Neuron (in vitro differentiated cells): Measurements from ENCODE around the gene CERCAM.
"Not testable (repeated sequence)": the region's sequence is repeated elsewhere in the genome, so short reads cannot be mapped to it uniquely, and the experiment has no call there.

ENCODE experiments used
- H2AFZ ChIP-seq: one replicate; pipeline ENCODE4 v1.6.1; 2013; ENCODE audit warnings: low read depth, mild to moderate bottlenecking, inconsistent platforms, low read length, moderate library complexity
- H3K27me3 ChIP-seq: one replicate; pipeline ENCODE4 v1.6.1; 2013; ENCODE audit warnings: low read length; ENCODE audit not compliant: insufficient read depth
- H3K36me3 ChIP-seq: one replicate; pipeline ENCODE4 v1.6.1; 2013; ENCODE audit warnings: low read length; ENCODE audit not compliant: insufficient read depth
- H3K4me1 ChIP-seq: one replicate; pipeline ENCODE4 v1.6.1; 2013; ENCODE audit warnings: low read length; ENCODE audit not compliant: insufficient read depth
- H3K4me3 ChIP-seq: 2 replicates; pipeline ENCODE4 v1.5.1; 2013; ENCODE audit warnings: mild to moderate bottlenecking, low read length, moderate library complexity
- H3K9me3 ChIP-seq: one replicate; pipeline ENCODE4 v1.6.1; 2013; ENCODE audit warnings: low read length

Gene CERCAM

DNA sequence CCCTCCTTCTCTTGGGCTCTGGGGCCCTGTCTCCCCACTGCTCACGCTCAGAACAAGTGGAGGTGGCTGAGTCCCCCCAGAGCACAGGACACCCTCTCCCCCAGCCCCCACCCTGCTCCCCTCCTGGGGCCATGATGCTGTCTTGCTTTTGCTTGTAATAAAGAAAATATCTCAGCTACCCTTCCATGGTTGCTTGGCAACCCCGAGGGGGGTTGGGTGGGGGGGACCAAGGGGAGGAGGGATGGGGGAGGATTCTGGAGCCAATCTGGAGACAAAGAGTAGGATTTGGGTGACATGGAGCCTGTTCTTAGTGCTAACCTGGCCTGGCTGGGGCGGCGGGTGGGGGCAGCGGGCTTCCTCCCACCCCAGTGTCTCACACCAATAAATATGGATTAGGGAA, 16.1 kb upstream of the CERCAM start:
- H2AFZ ChIP-seq, result no peak overlapping the region

DNA sequence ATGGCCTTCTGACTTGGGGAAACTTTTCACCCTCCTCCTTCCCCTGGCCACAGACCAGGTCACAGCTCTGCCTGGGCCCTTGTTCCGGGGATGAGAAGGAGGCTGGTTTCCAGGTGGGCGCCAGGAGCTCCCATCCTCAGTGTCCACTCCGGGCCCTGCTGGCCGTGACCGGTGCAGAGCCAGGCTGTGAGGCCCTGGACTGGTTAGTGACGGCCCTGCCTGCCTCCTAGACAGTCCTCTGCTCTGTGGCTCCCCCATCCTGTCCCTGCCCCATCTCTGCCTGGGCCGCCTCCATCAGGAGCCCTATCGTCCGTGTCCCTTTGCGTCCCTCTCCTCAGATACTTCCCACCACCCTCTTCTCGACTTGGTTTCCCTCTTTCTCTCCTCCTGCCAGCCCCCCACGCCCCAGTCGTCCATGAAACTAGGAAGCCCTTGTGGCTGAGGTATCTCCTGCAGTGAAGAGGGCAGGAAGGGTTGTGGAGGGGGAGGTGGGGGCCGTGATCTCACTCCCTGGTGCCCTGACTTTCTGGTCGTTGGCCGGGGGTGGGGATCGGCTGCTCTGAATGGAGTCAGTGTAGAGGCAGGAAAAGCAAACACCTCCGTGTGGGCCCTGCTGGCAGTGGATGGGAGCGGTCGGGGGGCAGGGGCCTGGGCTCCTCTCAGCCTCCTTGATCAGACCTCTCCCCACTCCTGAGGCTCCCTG, 15.4 kb upstream of the CERCAM start:
- Histone ChIP-seq H3K4me3 (peak overlapping the region; percentile 28), H3K36me3 (no peaks in the 10 kb centered on the region), H3K4me1 (peaks cover 55% of the 10 kb centered on the region), H3K27me3 (no peaks in the 10 kb centered on the region), H3K9me3 (no peaks in the 10 kb centered on the region), H2AFZ (no peak overlapping the region)

More for the DNA sequence above, 16.1 kb upstream of the CERCAM start:
- H3K36me3 ChIP-seq, result no peaks in the 10 kb centered on the region
- peaks cover 48% of the 10 kb centered on the region for H3K4me1 ChIP-seq
- no peak overlapping the region for H3K4me3 ChIP-seq
- H3K9me3 ChIP-seq, result no peaks in the 10 kb centered on the region
- no peaks in the 10 kb centered on the region for H3K27me3 ChIP-seq

- Histone ChIP-seq H3K27me3 (no peaks in the 10 kb centered on the region), H2AFZ (no peak overlapping the region), H3K36me3 (no peaks in the 10 kb centered on the region), H3K4me3 (peak overlapping the region; percentile 15), H3K4me1 (peaks cover 57% of the 10 kb centered on the region), H3K9me3 (no peaks in the 10 kb centered on the region)
These were observed 14.9 kb upstream of the CERCAM start for GRCh38 chr9:128405780-128406171.

GRCh38 chr9:128406848-128407391, 13.7 kb upstream of the CERCAM start:
- Histone ChIP-seq H3K9me3 (no peaks in the 10 kb centered on the region), H3K4me1 (peaks cover 65% of the 10 kb centered on the region), H3K27me3 (no peaks in the 10 kb centered on the region), H2AFZ (no peak overlapping the region), H3K36me3 (no peaks in the 10 kb centered on the region), H3K4me3 (no peak overlapping the region)

- no peaks in the 10 kb centered on the region for H3K36me3 ChIP-seq
- no peak overlapping the region for H3K4me3 ChIP-seq
- no peaks in the 10 kb centered on the region for H3K27me3 ChIP-seq
- peaks cover 68% of the 10 kb centered on the region for H3K4me1 ChIP-seq
- H2AFZ ChIP-seq, result no peak overlapping the region
- no peaks in the 10 kb centered on the region for H3K9me3 ChIP-seq
These were observed 11.7 kb upstream of the CERCAM start for GRCh38 chr9:128408963-128409431.

GRCh38 chr9:128409450-128409849, 11.2 kb upstream of the CERCAM start:
- Histone ChIP-seq H3K4me1 (peaks cover 63% of the 10 kb centered on the region), H3K36me3 (no peaks in the 10 kb centered on the region), H2AFZ (no peak overlapping the region), H3K4me3 (no peak overlapping the region), H3K27me3 (no peaks in the 10 kb centered on the region), H3K9me3 (no peaks in the 10 kb centered on the region)

- Histone ChIP-seq H2AFZ (no peak overlapping the region), H3K4me3 (no peak overlapping the region), H3K9me3 (no peaks in the 10 kb centered on the region), H3K27me3 (no peaks in the 10 kb centered on the region), H3K36me3 (no peaks in the 10 kb centered on the region), H3K4me1 (peaks cover 61% of the 10 kb centered on the region)
These were observed 10.7 kb upstream of the CERCAM start for GRCh38 chr9:128409978-128410377.

DNA sequence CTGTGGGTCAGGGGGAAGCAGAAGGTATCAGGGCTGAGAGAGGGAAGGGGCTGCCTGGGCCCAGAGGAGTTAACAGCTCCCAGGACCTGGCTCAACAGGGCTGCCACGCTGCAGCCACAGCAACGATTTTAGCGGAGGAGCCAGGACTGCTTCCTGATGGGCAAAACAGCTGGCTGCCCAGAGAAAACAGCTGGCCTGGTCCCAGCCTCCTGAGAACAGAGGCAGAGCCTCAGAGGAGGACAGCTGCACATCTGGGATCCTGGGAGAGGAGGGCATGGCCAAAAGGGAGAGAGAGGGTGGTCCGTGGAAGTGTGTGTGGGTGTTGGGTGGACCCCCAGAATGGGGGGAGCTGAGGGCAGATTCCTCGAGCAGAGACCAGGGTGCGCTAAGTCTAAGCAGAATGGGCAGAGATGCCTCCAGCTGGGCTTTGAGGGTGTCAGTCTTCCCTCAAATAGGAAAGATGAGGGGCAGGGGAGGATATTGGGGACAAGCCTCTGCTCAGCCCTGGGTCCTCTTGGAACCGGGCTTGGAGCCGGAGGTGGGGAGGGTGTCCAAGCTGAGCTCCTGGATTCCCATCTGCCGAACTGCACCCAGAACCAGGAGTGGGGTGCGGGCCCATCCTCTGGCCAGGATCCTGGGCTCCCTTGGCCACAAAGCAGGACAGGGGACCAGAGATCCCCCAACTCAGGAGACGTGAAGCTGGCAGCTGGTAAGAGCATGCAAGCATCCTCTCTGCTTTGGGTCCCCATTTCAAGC, 9.1 kb upstream of the CERCAM start:
- no peaks in the 10 kb centered on the region for H3K27me3 ChIP-seq
- no peak overlapping the region for H3K4me3 ChIP-seq
- no peaks in the 10 kb centered on the region for H3K36me3 ChIP-seq
- peaks cover 49% of the 10 kb centered on the region for H3K4me1 ChIP-seq
- no peak overlapping the region for H2AFZ ChIP-seq
- H3K9me3 ChIP-seq, result no peaks in the 10 kb centered on the region

DNA sequence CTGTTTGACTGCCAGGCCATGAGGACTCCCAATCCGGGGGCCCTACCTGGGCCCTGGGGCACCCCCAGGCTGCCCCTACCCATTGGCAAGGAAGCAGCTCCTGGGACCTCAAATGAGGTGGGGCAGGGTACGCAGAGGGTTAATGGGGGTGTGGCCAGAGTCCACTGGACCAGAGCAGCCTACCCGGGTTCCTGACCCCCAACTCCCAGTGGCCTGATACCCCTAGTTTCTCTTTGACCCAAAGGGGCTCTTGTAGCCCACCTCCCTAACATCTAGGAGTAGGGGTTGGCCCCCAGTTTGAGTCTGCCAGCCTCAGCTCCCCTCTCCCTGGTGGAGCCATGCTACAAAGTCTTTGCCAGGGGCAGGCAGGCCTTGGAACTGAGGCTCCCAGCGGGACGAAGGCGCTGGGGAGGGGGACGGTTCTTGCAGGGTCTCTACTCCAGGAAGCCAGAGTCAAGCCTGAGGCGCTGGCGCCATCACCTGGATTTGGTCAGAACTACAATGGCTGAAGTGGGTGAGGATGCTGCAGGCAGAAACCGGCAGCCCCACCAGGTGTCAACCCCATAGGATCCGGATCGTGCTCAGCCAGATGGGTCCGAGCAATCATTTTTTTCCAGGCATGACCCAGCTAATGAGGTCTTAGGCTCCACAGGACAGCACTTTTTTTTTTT, 8.4 kb upstream of the CERCAM start:
- Histone ChIP-seq H3K4me3 (no peak overlapping the region), H3K9me3 (no peaks in the 10 kb centered on the region), H3K27me3 (no peaks in the 10 kb centered on the region), H3K36me3 (no peaks in the 10 kb centered on the region), H3K4me1 (peaks cover 45% of the 10 kb centered on the region), H2AFZ (no peak overlapping the region)

DNA sequence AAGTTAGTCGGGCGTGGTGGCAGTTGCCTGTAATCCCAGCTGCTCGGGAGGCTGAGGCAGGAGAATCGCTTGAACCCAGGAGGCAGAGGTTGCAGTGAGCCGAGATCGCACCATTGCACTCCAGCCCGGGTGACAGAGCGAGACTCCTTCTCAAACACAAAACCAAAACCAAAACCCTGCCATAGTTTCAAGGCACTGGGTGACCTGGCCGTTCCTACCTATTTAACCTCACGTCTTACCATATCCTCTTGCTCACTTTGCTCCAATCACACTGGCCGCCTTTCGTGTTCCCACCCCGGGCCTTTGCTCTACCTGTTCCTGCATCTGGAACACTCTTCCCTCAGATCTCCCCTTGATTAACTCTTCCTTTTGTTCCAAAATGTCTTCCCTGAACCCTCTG, 6.9 kb upstream of the CERCAM start:
- not testable (repeated sequence) for H3K27me3 ChIP-seq, H2AFZ ChIP-seq, H3K9me3 ChIP-seq, H3K36me3 ChIP-seq, H3K4me3 ChIP-seq
- H3K4me1 ChIP-seq, result peaks cover 32% of the 10 kb centered on the region

GRCh38 chr9:128414461-128414860, 6.2 kb upstream of the CERCAM start:
- Histone ChIP-seq H3K36me3 (no peaks in the 10 kb centered on the region), H2AFZ (no peak overlapping the region), H3K4me3 (no peak overlapping the region), H3K9me3 (no peaks in the 10 kb centered on the region), H3K27me3 (no peaks in the 10 kb centered on the region), H3K4me1 (peaks cover 31% of the 10 kb centered on the region)

DNA sequence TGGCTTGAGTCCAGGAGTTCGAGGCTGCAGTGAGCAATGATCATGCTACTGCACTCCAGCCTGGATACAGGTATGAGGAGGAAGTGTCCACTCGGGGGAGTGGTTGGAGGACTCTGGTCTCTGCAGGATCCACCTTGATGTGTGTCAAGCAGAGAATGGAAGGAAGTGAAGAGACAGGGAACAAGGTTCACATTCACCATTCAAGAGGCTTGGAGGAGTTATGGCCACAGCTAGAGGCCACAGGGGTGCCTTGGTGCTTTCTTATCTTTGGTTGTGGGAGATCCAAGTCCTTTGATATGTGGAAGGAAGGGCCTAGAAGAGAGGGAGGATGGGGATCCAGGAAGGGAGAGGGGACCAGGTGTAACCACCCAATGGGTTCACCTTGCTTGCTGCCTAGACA, 5.4 kb upstream of the CERCAM start:
- Histone ChIP-seq H3K4me3 (no peak overlapping the region), H3K9me3 (no peaks in the 10 kb centered on the region), H3K27me3 (no peaks in the 10 kb centered on the region), H2AFZ (no peak overlapping the region), H3K4me1 (peaks cover 24% of the 10 kb centered on the region), H3K36me3 (no peaks in the 10 kb centered on the region)

DNA sequence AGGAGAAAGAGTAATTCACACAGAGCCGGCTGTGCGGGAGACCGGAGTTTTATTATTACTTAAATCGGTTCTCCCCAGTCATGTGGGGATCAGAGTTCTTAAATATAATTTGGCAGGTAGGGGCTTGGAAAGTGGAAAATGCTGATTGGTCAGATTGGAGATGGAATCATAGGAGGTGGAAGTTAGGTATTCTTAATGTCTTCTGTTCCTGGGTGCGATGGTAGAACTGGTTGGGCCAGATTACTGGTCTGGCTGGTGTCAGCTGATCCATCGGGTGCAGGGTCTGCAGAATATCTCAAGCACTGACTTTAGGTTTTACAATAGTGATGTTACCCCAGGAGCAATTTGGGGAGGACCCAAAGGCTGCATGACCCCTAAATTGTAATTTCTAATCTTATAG, 4.6 kb upstream of the CERCAM start:
- Histone ChIP-seq H3K27me3 (no peaks in the 10 kb centered on the region), H2AFZ (no peak overlapping the region), H3K9me3 (no peaks in the 10 kb centered on the region), H3K36me3 (no peaks in the 10 kb centered on the region), H3K4me1 (peaks cover 22% of the 10 kb centered on the region), H3K4me3 (no peak overlapping the region)
